HUES64 (cell line): ENCODE measurements around the gene TMEM184A. TPM values are rescaled to one million over a fixed set of nuclear protein-coding genes. Genes with fewer than 3 reads are reported as not detected.

Source experiments
- H3K27ac ChIP-seq: 2 replicates; pipeline ENCODE4 v1.7.0; 2013; ENCODE audit warnings: low read depth, low read length, inconsistent platforms
- H3K27me3 ChIP-seq: 2 replicates; pipeline ENCODE4 v1.6.1; 2013; ENCODE audit warnings: mild to moderate bottlenecking, low read length; ENCODE audit not compliant: insufficient read depth
- H3K36me3 ChIP-seq: 2 replicates; pipeline ENCODE4 v1.6.1; 2013; ENCODE audit warnings: mild to moderate bottlenecking, low read length; ENCODE audit not compliant: insufficient read depth
- H3K4me1 ChIP-seq: 2 replicates; pipeline ENCODE4 v1.6.1; 2013; ENCODE audit warnings: mild to moderate bottlenecking, low read length, moderate library complexity; ENCODE audit not compliant: insufficient read depth
- H3K4me3 ChIP-seq: 2 replicates; pipeline ENCODE4 v1.5.1; 2013; ENCODE audit warnings: mild to moderate bottlenecking, low read length, moderate library complexity
- H3K9ac ChIP-seq: 2 replicates; pipeline ENCODE4 v1.6.1; 2013; ENCODE audit warnings: mild to moderate bottlenecking, low read depth, low read length
- H3K9me3 ChIP-seq: 2 replicates; pipeline ENCODE4 v1.6.1; 2013; ENCODE audit warnings: low read depth, low read length; ENCODE audit not compliant: insufficient read depth
- WGBS: fragments of 150-250, 120-280 bp; methylation state at CpG from one replicate; pipeline ENCODE4 v1.1.7; 2013; ENCODE audit warnings: missing lambda C conversion rate; 5-methylcytosine and 5-hydroxymethylcytosine counted together
- polyA plus RNA-seq, 2 experiments: library from polyadenylated mRNA; stranded (reverse); fragments of 50-300 nt; gene quantifications; one replicate each; pipeline ENCODE4 v1.2.3, GENCODE V29; 2013

Gene TMEM184A
- polyA plus RNA-seq (2013, experiment 1 of 2) = 0.85 TPM
- 0.89 TPM for polyA plus RNA-seq (2013, experiment 2 of 2)

DNA sequence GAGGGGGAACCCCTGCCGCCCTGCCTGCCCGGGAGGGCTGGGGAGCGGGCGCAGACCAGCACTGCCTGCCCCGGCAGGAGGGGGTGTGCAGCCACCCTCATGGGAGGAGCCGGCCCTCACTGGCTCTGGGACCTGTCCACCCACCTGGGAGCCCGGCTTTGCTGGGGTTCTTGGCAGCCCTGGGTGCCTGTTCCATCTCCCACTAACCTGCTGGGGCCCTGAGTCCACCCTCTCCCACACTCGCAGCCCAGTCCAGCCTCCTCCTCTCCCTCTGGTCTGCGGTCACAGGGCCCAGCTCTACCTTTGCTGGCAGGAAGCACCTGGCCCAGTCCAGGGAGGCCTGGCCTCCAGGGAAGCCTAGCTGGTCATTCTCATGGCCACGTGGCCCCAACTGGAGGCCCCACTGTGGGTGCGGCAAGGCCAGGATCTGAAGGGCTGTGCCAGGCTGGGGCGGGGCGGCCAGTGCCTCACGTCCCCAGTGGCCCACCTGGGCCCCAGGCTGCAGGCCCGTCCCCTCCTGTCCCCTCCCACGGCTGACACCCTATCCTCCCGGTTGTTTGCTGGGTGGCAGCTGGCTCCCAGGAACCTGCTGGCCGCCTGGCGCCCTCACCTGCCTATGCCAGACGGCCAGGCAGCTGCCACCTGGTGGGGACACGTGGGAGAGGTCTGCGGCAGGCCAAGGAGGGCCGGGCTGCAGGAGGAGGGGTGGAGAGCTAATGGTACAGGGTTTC is at the start of gene TMEM184A:
Gene TMEM184A (minus strand): TSS at position 393 of the 731 bp plus-strand sequence. CDS start 721 bp downstream, outside the sequence.
- H3K4me1 ChIP-seq = peaks cover 11% of the 10 kb centered on the region
- H3K27ac ChIP-seq = peak within 1 kb of the TSS; percentile 49
- no peaks in the 10 kb centered on the region for H3K9me3 ChIP-seq
- no peak within 1 kb of the TSS for H3K4me3 ChIP-seq
- no peaks in the 10 kb centered on the region for H3K36me3 ChIP-seq
- H3K9ac ChIP-seq = peak within 1 kb of the TSS; percentile 19; the same call in 1 of the 2 replicates
- no peaks in the 10 kb centered on the region for H3K27me3 ChIP-seq
- WGBS = 60% methylated on average over 23 of the region's 23 CpGs

DNA sequence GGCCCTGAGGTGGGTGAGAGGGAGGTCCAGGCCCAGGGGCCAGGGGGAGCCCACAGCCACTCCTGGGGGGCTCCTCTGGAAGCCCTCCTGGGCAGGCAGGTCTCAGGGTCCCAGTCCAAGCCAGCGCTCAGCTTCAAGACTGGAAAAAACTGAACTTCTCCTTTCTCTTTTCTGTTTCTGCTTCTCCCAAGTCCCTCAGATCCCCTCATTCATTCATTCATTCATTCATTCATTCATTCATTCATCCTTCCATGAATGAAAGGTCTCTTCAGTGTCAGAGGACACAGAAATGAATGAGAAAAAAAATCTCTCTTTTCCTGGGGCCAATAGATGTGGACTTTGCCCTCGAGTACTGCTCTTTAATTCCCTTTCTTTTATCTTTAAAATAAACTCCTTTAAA is 48.4 kb upstream of the TMEM184A start:
- no peak overlapping the region for H3K4me3 ChIP-seq
- H3K9ac ChIP-seq = no peak overlapping the region
- no peaks in the 10 kb centered on the region for H3K27me3 ChIP-seq
- H3K9me3 ChIP-seq = no peaks in the 10 kb centered on the region
- H3K4me1 ChIP-seq = no peaks in the 10 kb centered on the region
- H3K36me3 ChIP-seq = no peaks in the 10 kb centered on the region
- no peak overlapping the region for H3K27ac ChIP-seq
- WGBS = 85% methylated on average over 2 of the region's 2 CpGs

DNA sequence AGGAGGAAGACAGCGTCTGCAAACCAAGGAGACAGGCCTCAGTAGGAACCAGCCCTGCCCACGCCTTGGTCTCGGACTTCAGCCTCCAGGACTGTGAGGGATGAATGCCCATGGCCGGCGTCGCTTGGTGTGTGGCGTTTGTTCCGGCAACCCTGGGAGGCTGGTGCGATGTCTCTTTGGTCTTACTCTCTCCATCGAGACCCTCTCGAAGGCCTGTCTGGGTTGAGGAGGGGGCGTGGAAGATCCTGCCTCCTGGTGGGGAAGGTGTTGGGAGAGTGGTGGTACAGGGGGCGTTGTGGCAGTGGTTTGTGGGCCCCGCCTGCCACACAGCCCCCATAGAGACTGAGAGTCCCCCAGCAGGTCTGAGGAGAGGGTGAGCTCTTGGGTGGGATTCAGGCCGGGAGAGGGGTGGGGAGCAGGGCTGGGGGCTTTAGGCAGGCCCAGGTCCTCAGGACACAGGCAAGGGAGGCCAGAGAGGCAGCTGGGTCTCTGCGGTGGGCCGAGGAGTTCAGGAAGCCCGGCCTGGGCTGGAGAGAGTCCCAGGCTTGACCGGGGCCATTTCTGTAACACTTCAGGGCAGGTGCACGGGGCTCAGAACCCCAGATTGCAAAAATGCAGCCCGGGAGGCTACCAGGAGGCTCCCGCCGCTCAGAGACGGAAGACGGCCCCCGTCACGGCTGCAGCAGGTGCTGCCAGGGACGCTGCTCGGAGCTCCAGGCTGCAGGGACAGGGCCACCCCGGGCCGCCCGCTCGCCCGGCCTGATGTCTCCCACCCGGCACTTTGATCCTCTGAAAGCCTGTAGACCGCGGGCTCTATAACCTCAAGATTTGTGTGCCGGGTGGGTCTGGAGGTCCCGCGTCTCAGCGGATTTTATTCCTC is 47.6 kb upstream of the TMEM184A start:
- H3K9me3 ChIP-seq = no peaks in the 10 kb centered on the region
- 89% methylated on average over 41 of the region's 41 CpGs for WGBS
- no peaks in the 10 kb centered on the region for H3K27me3 ChIP-seq
- no peak overlapping the region for H3K4me3 ChIP-seq
- H3K27ac ChIP-seq = no peak overlapping the region
- no peaks in the 10 kb centered on the region for H3K4me1 ChIP-seq
- H3K36me3 ChIP-seq = no peaks in the 10 kb centered on the region
- no peak overlapping the region for H3K9ac ChIP-seq

DNA sequence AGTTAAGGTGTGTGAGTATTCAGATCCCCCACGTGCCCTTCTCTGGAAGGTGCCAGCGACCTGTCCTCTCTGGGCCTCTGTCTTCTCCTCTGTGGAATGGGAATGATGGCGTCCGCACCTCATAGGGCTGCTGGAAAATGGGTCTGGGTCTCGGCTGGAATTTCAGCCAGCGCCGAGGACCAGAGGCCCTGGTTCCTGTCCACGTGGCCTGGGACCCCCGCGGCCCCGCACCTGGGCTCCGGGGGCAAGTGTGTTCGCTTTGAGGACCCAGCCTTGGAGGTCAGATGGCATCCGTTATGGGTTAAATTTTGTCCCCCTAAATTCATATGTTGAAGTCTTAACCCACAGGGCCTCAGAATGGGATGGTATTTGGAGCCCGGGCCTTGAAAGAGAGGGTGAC is 46.4 kb upstream of the TMEM184A start:
- WGBS = 92% methylated on average over 15 of the region's 15 CpGs
- no peak overlapping the region for H3K4me3 ChIP-seq
- no peaks in the 10 kb centered on the region for H3K36me3 ChIP-seq
- no peak overlapping the region for H3K9ac ChIP-seq
- H3K4me1 ChIP-seq = no peaks in the 10 kb centered on the region
- H3K27ac ChIP-seq = no peak overlapping the region
- H3K9me3 ChIP-seq = no peaks in the 10 kb centered on the region
- no peaks in the 10 kb centered on the region for H3K27me3 ChIP-seq

DNA sequence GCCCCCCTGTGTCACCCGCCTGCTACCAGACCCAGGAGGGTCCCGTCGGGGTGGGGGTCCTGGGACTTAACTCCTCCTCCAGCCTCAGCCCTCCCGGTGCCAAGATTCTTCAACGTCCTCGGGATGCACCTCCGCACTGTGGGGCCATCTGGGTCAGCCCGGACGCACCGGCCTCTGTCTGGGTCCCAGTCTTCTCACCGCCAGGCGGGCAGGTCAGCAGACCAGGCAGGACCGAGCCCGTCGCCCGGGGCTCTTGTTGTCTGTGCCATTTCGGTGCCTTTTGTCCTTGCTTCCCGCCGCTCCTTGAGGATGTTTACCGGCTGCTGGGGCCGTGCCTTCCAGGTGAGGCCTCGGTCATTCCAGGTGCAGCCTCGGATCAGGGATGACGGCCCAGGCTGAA is 46.0 kb upstream of the TMEM184A start:
- no peaks in the 10 kb centered on the region for H3K27me3 ChIP-seq
- no peaks in the 10 kb centered on the region for H3K36me3 ChIP-seq
- no peaks in the 10 kb centered on the region for H3K4me1 ChIP-seq
- no peak overlapping the region for H3K27ac ChIP-seq
- H3K4me3 ChIP-seq = no peak overlapping the region
- no peaks in the 10 kb centered on the region for H3K9me3 ChIP-seq
- no peak overlapping the region for H3K9ac ChIP-seq
- 93% methylated on average over 24 of the region's 24 CpGs for WGBS

DNA sequence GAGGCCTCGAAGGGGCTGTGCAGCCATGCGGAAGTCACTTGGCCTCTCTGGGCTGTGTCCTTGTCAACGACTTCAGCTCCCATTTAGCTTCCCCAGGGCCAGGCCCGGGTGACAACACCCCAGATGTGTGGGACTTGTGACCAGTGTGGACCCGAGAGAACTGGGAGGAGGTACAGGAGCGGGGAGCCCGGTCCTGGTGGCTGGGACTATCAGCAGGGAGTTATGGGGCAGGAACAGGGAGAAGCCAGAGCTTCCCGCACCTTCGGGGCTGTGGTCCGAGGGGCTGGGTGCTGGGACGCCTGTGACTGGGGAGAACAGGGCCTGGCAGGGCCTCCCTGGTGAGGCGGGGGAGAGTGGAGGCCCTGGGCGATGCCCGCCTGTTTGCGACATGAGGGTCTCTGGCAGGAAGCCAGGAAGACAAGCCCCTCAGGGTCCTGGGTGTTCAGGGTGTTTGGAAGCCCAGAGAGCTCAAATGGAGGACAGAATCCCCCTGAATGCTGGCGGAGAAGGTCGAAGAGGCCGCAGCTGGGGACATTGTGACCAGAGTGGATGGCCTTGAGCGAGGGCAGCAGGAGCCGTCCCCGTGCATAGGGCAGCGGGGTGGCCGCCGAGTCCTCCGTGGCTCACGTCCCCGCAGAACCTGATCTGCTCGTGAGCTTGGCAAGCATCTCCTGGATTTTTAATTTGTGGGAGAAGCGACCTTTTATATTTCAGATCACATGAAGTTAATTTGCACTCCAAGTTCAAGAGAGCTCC is 43.8 kb upstream of the TMEM184A start:
- Histone ChIP-seq H3K36me3 (no peaks in the 10 kb centered on the region), H3K27me3 (no peaks in the 10 kb centered on the region), H3K4me1 (no peaks in the 10 kb centered on the region), H3K9ac (no peak overlapping the region), H3K9me3 (no peaks in the 10 kb centered on the region), H3K27ac (no peak overlapping the region), H3K4me3 (no peak overlapping the region)
- 92% methylated on average over 29 of the region's 29 CpGs for WGBS

DNA sequence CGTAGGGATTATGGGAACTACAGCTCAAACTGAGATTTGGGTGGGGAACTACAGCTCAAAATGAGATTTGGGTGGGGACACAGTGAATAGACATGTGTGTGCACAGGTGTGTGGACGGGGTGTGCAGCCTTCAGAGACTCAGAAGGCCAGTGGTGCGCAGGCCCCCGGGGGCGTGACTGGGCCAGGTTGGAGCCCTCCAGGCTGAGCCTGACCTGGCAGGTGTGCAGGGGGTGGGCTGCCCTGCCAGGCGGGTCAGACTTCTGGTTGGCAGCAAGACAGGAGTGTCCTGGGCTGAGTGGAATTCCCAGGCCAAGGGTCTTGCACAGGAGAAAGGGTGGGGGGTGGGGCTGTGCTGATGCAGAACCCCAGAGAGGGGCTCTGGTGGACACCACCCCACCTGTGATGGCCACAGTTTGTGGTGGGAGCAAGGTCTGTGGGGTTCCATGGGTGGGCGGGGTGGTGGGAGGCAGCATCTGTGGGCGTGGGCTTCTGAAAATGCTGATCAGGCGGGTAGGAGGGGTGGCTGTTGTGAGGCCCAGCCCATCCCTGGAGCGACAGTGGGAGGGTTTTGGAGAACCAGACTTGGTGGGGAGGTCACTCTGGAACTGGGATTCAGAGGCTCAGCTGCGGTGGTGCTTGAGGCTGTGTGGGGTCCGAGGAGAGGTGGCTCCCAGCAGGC is 43.1 kb upstream of the TMEM184A start:
- Histone ChIP-seq H3K27ac (no peak overlapping the region), H3K9ac (no peak overlapping the region), H3K4me3 (no peak overlapping the region), H3K36me3 (no peaks in the 10 kb centered on the region), H3K4me1 (no peaks in the 10 kb centered on the region), H3K27me3 (no peaks in the 10 kb centered on the region), H3K9me3 (no peaks in the 10 kb centered on the region)
- 87% methylated on average over 12 of the region's 12 CpGs for WGBS

DNA sequence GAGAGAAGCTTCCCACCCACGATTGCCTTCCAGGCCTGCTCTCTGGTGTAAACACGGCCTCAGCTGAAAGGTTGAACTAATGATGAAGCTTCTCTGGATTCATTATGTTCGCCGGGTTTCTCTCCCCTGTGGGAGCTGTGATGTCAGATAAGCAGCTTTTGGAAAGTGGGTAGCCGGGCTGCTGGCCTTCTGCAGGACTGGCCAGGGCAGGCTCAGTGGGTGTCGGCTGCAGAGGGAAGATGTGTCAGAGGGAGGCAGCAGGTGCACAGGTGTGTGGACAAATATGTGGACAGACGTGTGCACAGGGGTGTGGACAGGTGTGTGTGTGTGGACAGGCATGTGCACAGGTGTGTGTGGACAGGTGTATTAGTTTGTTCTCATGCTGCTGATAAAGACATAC is 42.3 kb upstream of the TMEM184A start:
- 94% methylated on average over 7 of the region's 7 CpGs for WGBS
- Histone ChIP-seq H3K27ac (no peak overlapping the region), H3K9me3 (no peaks in the 10 kb centered on the region), H3K4me3 (no peak overlapping the region), H3K9ac (no peak overlapping the region), H3K27me3 (no peaks in the 10 kb centered on the region), H3K4me1 (no peaks in the 10 kb centered on the region), H3K36me3 (no peaks in the 10 kb centered on the region)

DNA sequence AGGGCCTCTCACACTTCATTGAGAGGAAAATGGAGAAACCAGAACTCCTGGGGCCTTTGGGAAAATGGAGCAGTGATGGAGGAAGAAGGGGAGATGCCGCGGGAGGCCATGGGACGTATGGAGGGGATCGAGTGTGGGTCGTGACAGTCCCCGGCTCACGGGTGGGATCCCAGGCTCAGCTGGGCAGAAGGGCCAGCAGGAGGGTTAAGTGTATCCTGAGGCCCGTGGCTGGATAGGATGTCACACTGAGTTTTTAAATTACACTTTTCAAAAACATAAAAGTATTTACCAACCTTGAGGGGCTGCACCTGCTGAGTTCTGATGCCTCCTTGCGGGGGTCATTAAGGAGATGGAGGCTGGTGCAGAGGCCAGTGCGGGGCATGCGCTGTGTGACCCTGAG is 41.8 kb upstream of the TMEM184A start:
- Histone ChIP-seq H3K27me3 (no peaks in the 10 kb centered on the region), H3K9ac (no peak overlapping the region), H3K36me3 (no peaks in the 10 kb centered on the region), H3K27ac (no peak overlapping the region), H3K4me3 (no peak overlapping the region), H3K4me1 (no peaks in the 10 kb centered on the region), H3K9me3 (no peaks in the 10 kb centered on the region)
- 93% methylated on average over 11 of the region's 11 CpGs for WGBS

DNA sequence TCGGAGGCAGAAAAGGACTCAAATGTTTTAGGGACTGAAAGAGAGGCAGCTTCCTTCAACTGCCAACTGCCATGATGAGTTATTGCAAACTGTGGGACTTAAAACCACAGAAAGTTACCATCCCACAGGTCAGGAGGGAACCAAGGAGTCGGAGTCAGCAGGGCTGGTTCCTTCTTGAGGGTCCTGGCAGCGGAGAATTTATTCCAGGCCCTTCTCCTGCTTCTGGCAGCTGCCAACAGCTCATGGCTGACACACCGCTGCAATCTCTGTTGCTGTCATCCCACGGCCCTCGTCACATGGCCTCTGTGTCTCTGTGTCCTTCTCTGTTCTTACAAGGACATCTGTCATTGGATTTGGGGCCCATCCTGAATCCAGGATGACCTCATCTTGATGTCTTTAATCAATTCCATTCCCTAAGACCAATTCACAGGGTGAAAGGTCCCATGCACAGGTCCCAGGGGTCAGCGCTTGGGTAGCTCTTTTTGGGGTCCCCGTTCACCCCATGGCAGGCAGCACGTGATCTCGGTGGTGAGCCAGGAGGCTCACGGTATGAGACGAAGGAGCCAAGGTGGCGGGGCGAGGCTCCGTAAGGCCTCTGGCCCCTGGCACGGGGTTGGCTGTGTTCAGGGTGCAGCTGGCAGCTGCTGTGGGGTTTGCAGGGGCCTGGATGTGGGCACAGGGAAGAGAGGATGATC is 41.2 kb upstream of the TMEM184A start:
- H3K4me1 ChIP-seq = no peaks in the 10 kb centered on the region

More for the DNA sequence above, 41.2 kb upstream of the TMEM184A start:
- 85% methylated on average over 16 of the region's 16 CpGs for WGBS
- Histone ChIP-seq H3K36me3 (no peaks in the 10 kb centered on the region), H3K27ac (no peak overlapping the region), H3K9ac (no peak overlapping the region), H3K9me3 (no peaks in the 10 kb centered on the region), H3K27me3 (no peaks in the 10 kb centered on the region), H3K4me3 (no peak overlapping the region)
